T47D (cell line): Measurements from ENCODE around the gene BTBD3.

Experiments used
- DNase-seq, 2 experiments: peaks; one replicate each; pipeline versions ENCODE4 v3.0.0 to v3.0.0-alpha.2; 2011 to 2012; ENCODE audit warnings: low read depth in 1 of 2, low spot score in 1 of 2
- JUND ChIP-seq: IDR thresholded peaks from 2 replicates; pipeline ENCODE4 v1.6.1; 2012; ENCODE audit warnings: low read depth
- in situ Hi-C: cut with HindIII; loops from 2 replicates; pipeline ENCODE4 v1.10.0; 2016; ENCODE audit warnings: low sequenced_read_pairs, low pct_unique_long_range_greater_than_20kb

The BTBD3 gene

GRCh38 chr20:11895861-11896387 is 21.8 kb upstream of the BTBD3 start:
- in situ Hi-C loops, result no loop called here
- no peak for DNase-seq
- no peak for TF ChIP-seq JUND

GRCh38 chr20:11901127-11901526 is 16.6 kb upstream of the BTBD3 start:
- TF ChIP-seq JUND, result no peak
- in situ Hi-C loops, result no loop called here
- no peak for DNase-seq

GRCh38 chr20:11902285-11902697 is 15.4 kb upstream of the BTBD3 start:
- DNase-seq, result no peak

GRCh38 chr20:11905460-11906179 is 12.1 kb upstream of the BTBD3 start:
- in situ Hi-C loops, result no loop called here
- no peak for DNase-seq
- no peak for TF ChIP-seq JUND

More at GRCh38 chr20:11902285-11902697, 15.4 kb upstream of the BTBD3 start:
- TF ChIP-seq JUND, result no peak
- in situ Hi-C loops, result no loop called here

GRCh38 chr20:11906626-11907480 is 10.8 kb upstream of the BTBD3 start:
- DNase-seq, result peak in 1 of 2 experiments; percentile 54
- in situ Hi-C loops, result no loop called here
- TF ChIP-seq JUND, result no peak

- DNase-seq, result no peak
- in situ Hi-C loops, result no loop called here
- TF ChIP-seq JUND, result no peak
Observed at GRCh38 chr20:11907621-11908020, 10.1 kb upstream of the BTBD3 start.

GRCh38 chr20:11912013-11912658 is 5.6 kb upstream of the BTBD3 start:
- DNase-seq, result peak in 1 of 2 experiments; percentile 43
- in situ Hi-C loops, result no loop called here
- no peak for TF ChIP-seq JUND

- DNase-seq, result no peak
- in situ Hi-C loops, result no loop called here
Observed at GRCh38 chr20:11912659-11913415, 4.9 kb upstream of the BTBD3 start.

GRCh38 chr20:11918391-11918845 is 725 bp downstream of the BTBD3 start:
- in situ Hi-C loops, result no loop called here
- no peak for TF ChIP-seq JUND
- no peak for DNase-seq

More at GRCh38 chr20:11912659-11913415, 4.9 kb upstream of the BTBD3 start:
- no peak for TF ChIP-seq JUND

GRCh38 chr20:11918981-11919380 is 1.3 kb downstream of the BTBD3 start:
- TF ChIP-seq JUND, result no peak
- no peak for DNase-seq
- in situ Hi-C loops, result no loop called here

- no peak for DNase-seq
- in situ Hi-C loops, result no loop called here
- no peak for TF ChIP-seq JUND
Observed at GRCh38 chr20:11919581-11919980, 1.9 kb downstream of the BTBD3 start.

GRCh38 chr20:11920083-11920482 is 2.4 kb downstream of the BTBD3 start:
- no peak for TF ChIP-seq JUND
- no peak for DNase-seq
- in situ Hi-C loops, result no loop called here
